ENCODE measurements around the gene THBD.

THBD gene

GRCh38 chr20:23039885-23040508 is 9.5 kb downstream of the THBD start:
- DNase-seq (ENCODE audit: low spot score), result no peak
- TF ChIP-seq, protein P1, sequence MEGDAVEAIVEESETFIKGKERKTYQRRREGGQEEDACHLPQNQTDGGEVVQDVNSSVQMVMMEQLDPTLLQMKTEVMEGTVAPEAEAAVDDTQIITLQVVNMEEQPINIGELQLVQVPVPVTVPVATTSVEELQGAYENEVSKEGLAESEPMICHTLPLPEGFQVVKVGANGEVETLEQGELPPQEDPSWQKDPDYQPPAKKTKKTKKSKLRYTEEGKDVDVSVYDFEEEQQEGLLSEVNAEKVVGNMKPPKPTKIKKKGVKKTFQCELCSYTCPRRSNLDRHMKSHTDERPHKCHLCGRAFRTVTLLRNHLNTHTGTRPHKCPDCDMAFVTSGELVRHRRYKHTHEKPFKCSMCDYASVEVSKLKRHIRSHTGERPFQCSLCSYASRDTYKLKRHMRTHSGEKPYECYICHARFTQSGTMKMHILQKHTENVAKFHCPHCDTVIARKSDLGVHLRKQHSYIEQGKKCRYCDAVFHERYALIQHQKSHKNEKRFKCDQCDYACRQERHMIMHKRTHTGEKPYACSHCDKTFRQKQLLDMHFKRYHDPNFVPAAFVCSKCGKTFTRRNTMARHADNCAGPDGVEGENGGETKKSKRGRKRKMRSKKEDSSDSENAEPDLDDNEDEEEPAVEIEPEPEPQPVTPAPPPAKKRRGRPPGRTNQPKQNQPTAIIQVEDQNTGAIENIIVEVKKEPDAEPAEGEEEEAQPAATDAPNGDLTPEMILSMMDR (IDR thresholded peaks at IDR 0.05; ENCODE audit: extremely low read depth, missing control alignments), result no peak

DNA sequence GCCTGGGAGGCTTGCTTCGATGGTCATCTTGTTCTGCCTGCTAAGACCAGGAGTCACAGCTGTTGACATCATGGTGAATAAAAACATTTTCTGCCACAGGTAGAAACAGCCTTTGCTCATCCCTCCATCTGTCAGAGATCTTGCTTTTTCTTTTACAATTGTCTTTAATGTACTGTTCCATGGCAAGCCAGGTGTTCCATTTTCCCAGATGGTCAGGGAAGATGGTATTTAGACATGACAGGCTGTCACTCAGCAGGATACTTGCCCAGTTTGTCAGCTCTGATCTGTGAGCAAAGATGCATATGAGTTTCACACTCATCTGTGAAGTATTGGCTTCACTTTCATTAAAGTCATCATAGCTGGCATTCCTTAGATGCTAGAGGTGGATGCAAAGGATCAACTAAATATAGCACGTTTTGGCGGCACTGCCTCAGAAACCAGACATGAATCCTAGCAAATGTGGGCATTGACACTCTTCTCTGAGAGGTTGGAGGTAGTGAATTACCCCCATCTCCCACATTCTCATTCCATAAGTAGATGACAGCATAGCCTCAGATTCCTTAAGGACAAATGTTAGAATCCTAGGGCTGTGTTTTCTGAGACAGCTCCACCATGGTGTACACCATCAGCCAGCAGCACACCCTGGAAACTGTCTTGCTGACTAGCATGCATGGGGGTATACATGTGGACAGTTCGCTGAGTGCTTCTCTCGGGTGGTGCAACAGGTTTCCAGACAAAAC is 10.2 kb downstream of the THBD start:
- TF ChIP-seq, protein P1 (IDR thresholded peaks at IDR 0.05; ENCODE audit: extremely low read depth, missing control alignments), result no peak
- no peak for DNase-seq (ENCODE audit: low spot score)

DNA sequence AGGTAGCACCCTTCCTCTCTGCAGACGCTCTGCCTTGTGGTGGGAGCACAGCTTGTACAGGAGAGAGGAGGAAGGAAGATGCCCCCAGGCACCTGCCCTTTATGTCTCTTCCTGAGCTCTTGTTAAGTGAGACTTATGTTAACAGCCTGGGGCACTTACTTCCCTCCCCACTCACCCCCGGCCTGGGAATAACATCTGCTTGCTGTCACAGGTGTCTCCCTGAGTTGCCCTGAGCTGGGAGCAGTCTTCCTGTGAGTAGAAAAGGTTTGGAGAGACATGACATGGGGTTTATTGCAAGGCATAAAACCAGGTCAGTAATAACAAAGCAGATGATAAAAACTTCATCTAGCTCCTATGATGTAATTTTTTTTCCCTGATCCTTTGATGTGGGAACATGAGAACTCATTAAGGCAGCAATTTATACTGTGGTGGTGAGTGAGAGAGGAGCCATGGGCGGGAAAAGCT is 12.4 kb downstream of the THBD start:
- DNase-seq (ENCODE audit: low spot score), result no peak

DNA sequence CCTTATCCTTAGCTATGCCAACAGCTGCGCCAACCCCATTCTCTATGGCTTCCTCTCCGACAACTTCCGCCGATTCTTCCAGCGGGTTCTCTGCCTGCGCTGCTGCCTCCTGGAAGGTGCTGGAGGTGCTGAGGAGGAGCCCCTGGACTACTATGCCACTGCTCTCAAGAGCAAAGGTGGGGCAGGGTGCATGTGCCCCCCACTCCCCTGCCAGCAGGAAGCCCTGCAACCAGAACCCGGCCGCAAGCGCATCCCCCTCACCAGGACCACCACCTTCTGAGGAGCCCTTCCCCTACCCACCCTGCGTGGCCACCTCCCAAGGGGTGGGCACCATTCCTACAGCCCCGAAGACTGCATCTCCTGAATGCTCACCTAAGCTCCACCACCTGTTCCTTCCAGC is 13.1 kb downstream of the THBD start:
- TF ChIP-seq, protein P1 (IDR thresholded peaks at IDR 0.05; ENCODE audit: extremely low read depth, missing control alignments), result no peak

More for the DNA sequence above, 12.4 kb downstream of the THBD start:
- TF ChIP-seq, protein P1 (IDR thresholded peaks at IDR 0.05; ENCODE audit: extremely low read depth, missing control alignments), result no peak

GRCh38 chr20:23035731-23036130 is 13.7 kb downstream of the THBD start:
- no peak for DNase-seq (ENCODE audit: low spot score)
- TF ChIP-seq, protein P1 (IDR thresholded peaks at IDR 0.05; ENCODE audit: extremely low read depth, missing control alignments), result no peak

More for the DNA sequence above, 13.1 kb downstream of the THBD start:
- no peak for DNase-seq (ENCODE audit: low spot score)

- TF ChIP-seq, protein P1 (IDR thresholded peaks at IDR 0.05; ENCODE audit: extremely low read depth, missing control alignments), result no peak
- no peak for DNase-seq (ENCODE audit: low spot score)
Observed at GRCh38 chr20:23034721-23035671, 14.5 kb downstream of the THBD start, which contains the start of gene SSTR4. Gene SSTR4, plus strand, starts transcription at chr20:23035312. Its CDS starts 172 bp downstream, at chr20:23035484.
